Erythroblast (primary cell): ENCODE measurements around the gene FAH.

ENCODE experiments used
- GATA1 ChIP-seq: IDR thresholded peaks from 2 replicates; pipeline ENCODE4 v1.6.1; 2011; ENCODE audit warnings: low read depth, mild to moderate bottlenecking, control low read depth, low read length, moderate library complexity
- POLR2A ChIP-seq: IDR thresholded peaks from 2 replicates; pipeline ENCODE4 v1.6.1; 2011; ENCODE audit warnings: mild to moderate bottlenecking, low read length

- TF ChIP-seq POLR2A (no peak), GATA1 (no peak)
These were observed 8.7 kb downstream of the FAH start for GRCh38 chr15:80161468-80162016.
